Pancreas (tissue), 10 donors: ENCODE results near the gene DLGAP1. TPM values are rescaled to one million over a fixed set of nuclear protein-coding genes. Genes with fewer than 3 reads are reported as not detected.

Experiments used
- ATAC-seq, 4 donors: fragments of 200-7000 bp; cut with Tn5 transposase; one replicate each; pipeline versions ENCODE4 v1.8.0 to v1.9.1; 2020; ENCODE audit warnings: mild to moderate bottlenecking in 4 of 4, moderate library complexity in 4 of 4
- DNase-seq, 6 donors: peaks; one replicate each; pipeline ENCODE4 v3.0.0-alpha.2; 2020
- FAIRE-seq: peaks from 2 replicates; lab custom pipeline; 2012; peaks lifted over from hg19 to GRCh38; lab: Jason Lieb, UNC
- H3K27ac ChIP-seq, 4 donors: fragments of 200-600 bp; sonication (generic); 1 replicate in 3 of 4; 2 replicates in 1 of 4; pipeline versions ENCODE4 v1.5.0 to v1.8.0; 2020
- H3K27me3 ChIP-seq, 4 donors: fragments of 200-600 bp; one replicate each; pipeline ENCODE4 v1.8.0; 2021
- H3K36me3 ChIP-seq, 3 donors: fragments of 200-600 bp; sonication (generic) in 1 of 3; one replicate each; pipeline versions ENCODE4 v1.5.0 to v1.8.0; 2020 to 2021
- H3K4me1 ChIP-seq, 3 donors: fragments of 200-600 bp; one replicate each; pipeline ENCODE4 v1.8.0; 2021
- H3K4me3 ChIP-seq, 4 donors: fragments of 200-600 bp; sonication (generic) in 2 of 4; one replicate each; pipeline versions ENCODE4 v1.5.0 to v1.8.0; 2020 to 2021
- H3K9me3 ChIP-seq, 4 donors: fragments of 200-600 bp; one replicate each; pipeline ENCODE4 v1.8.0; 2021
- WGBS, 2 donors: extraction: QIAGEN DNeasy Blood & Tissue Kit; methylation state at CpG; one replicate each; pipeline ENCODE4 v1.1.7; 2013; 5-methylcytosine and 5-hydroxymethylcytosine counted together
- intact Hi-C, 3 donors: fragments of 100-400 bp; cut with DNase I; formaldehyde crosslinking; loops; one replicate each; pipeline versions ENCODE4 v1.11.1 to v1.14.2; 2022
- polyA plus RNA-seq, 2 donors: library from polyadenylated mRNA; stranded (reverse); fragments of 200-250 nt; gene quantifications; one replicate each; pipeline ENCODE4 v1.2.3, GENCODE V29; 2013
- total RNA-seq, 6 donors: library from RNA; stranded (reverse); fragmentation: NEBNext Ultra II Directional in 4 of 6; extraction: Animal tissue kit (Norgen Biotek cat#: 25700) in 4 of 6; gene quantifications; one replicate each; pipeline versions ENCODE4 v1.2.1 to v1.2.4, GENCODE V29; 2021 to 2023
- TF ChIP-seq, protein P1 (sequence below), 4 donors: fragments of 200-600 bp; sonication (generic) in 3 of 4; IDR thresholded peaks; one replicate each; pipeline versions ENCODE4 v1.5.0 to v1.8.0; 2021; ENCODE audit warnings: antibody characterized with exemption in 4 of 4
- donor health status: healthy with polysubstance abuse.
- donor health status: DM: no; HTN: no; CAD: no; lungs with moderate emphysema.
- donor health status: DM: no; HTN: no; CAD: no.
- donor health status: control.
- donor health status: control.
- donor health status: Bipolar disorder and iron deficiency.
- donor health status: DM: yes; HTN: yes; CAD: no.
- donor health status: DM: no; HTN: no; CAD: no.
- donor health status: DM: no; HTN: no; CAD: no.
- donor health status: DM: yes; HTN: yes; CAD: no.

DLGAP1 gene
- total and polyA plus RNA-seq, 8 donors, result 0.12 to 0.62 (median 0.30) TPM; not detected in 2

DNA sequence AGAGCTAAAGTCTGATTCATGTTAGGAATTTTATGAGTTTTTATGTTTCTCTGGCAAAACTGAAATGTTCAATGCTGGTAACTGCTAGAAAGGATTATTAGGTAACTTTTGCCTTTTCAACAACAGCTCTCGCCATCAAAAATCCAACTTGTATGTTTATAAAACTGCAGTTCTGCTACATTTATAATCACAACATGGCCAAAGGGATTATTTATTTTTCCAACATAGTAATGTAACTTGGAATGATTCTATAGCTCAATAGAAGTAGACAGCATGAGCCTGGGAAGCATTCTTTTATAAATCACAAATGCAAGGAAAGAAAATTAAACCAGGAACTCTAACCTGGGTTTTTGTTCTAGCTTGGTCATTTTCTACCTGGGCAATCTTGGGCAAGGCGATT is 534.3 kb downstream of the DLGAP1 start:
- H3K4me1 ChIP-seq, result no peaks in the 10 kb centered on the region
- H3K9me3 ChIP-seq, result no peaks in the 10 kb centered on the region
- 78 to 82% methylated on average over 2 of the region's 2 CpGs for WGBS, 2 donors
- TF ChIP-seq, protein P1, sequence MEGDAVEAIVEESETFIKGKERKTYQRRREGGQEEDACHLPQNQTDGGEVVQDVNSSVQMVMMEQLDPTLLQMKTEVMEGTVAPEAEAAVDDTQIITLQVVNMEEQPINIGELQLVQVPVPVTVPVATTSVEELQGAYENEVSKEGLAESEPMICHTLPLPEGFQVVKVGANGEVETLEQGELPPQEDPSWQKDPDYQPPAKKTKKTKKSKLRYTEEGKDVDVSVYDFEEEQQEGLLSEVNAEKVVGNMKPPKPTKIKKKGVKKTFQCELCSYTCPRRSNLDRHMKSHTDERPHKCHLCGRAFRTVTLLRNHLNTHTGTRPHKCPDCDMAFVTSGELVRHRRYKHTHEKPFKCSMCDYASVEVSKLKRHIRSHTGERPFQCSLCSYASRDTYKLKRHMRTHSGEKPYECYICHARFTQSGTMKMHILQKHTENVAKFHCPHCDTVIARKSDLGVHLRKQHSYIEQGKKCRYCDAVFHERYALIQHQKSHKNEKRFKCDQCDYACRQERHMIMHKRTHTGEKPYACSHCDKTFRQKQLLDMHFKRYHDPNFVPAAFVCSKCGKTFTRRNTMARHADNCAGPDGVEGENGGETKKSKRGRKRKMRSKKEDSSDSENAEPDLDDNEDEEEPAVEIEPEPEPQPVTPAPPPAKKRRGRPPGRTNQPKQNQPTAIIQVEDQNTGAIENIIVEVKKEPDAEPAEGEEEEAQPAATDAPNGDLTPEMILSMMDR (IDR thresholded peaks at IDR 0.05), result no peak
- no peak overlapping the region for H3K27ac ChIP-seq
- ATAC-seq (no peak), FAIRE-seq (no peak), DNase-seq (no peak)
- no peak overlapping the region for H3K4me3 ChIP-seq
- no peaks in the 10 kb centered on the region for H3K36me3 ChIP-seq
- peaks cover 0 to 5% (median 0%) of the 10 kb centered on the region in 4 donors for H3K27me3 ChIP-seq
- intact Hi-C loops, result no loop called here

DNA sequence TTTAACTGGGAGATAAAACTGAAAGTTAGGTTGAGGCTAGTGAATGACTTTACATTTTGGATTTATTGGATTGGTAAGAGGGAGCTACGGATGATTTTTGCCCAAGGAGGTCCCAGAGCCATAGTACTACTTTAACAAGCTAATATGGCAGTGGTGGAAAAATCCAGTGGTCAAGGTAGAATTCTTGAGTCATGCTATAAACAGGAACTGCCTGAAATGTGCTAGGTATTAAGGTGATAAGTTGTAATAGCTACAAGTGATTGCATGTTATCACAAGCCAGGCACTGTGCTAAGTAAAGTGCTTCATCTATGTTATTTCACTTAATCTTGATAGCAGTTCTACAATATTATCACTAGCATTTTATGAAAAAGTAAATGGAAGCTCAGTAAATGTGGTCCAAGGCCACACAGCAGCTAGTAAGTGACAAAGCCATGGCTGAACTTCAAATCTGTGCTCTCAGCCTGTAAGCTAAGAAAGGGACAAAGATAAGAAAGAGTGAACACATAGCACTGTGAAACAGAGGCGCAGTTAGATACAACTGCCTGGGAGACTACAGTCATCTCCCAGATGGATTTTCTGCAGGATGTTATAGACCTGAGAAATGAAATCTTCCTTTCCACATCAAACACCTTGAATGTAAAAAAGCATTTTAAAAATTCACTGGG is 535.6 kb downstream of the DLGAP1 start:
- FAIRE-seq (no peak), DNase-seq (no peak), ATAC-seq (no peak)
- no peak overlapping the region for H3K27ac ChIP-seq
- TF ChIP-seq, protein P1 (IDR thresholded peaks at IDR 0.05), result no peak
- H3K4me1 ChIP-seq, result no peaks in the 10 kb centered on the region
- H3K27me3 ChIP-seq, result peaks cover 0 to 5% (median 0%) of the 10 kb centered on the region in 4 donors
- no peak overlapping the region for H3K4me3 ChIP-seq
- H3K9me3 ChIP-seq, result no peaks in the 10 kb centered on the region
- intact Hi-C loops, result no loop called here
- 79 to 85% methylated on average over 2 of the region's 2 CpGs for WGBS, 2 donors
- H3K36me3 ChIP-seq, result no peaks in the 10 kb centered on the region

- Histone ChIP-seq H3K4me3 (no peak overlapping the region), H3K4me1 (no peaks in the 10 kb centered on the region), H3K27me3 (peaks cover 0 to 5% (median 0%) of the 10 kb centered on the region in 4 donors), H3K36me3 (no peaks in the 10 kb centered on the region), H3K27ac (no peak overlapping the region), H3K9me3 (no peaks in the 10 kb centered on the region)
- ATAC-seq (no peak), FAIRE-seq (no peak), DNase-seq (no peak)
- WGBS, 2 donors, result 47 to 58% methylated on average over 7 of the region's 7 CpGs
- intact Hi-C loops, result no loop called here
- TF ChIP-seq, protein P1 (IDR thresholded peaks at IDR 0.05), result no peak
These were observed 539.0 kb downstream of the DLGAP1 start for GRCh38 chr18:3916082-3916481.

DNA sequence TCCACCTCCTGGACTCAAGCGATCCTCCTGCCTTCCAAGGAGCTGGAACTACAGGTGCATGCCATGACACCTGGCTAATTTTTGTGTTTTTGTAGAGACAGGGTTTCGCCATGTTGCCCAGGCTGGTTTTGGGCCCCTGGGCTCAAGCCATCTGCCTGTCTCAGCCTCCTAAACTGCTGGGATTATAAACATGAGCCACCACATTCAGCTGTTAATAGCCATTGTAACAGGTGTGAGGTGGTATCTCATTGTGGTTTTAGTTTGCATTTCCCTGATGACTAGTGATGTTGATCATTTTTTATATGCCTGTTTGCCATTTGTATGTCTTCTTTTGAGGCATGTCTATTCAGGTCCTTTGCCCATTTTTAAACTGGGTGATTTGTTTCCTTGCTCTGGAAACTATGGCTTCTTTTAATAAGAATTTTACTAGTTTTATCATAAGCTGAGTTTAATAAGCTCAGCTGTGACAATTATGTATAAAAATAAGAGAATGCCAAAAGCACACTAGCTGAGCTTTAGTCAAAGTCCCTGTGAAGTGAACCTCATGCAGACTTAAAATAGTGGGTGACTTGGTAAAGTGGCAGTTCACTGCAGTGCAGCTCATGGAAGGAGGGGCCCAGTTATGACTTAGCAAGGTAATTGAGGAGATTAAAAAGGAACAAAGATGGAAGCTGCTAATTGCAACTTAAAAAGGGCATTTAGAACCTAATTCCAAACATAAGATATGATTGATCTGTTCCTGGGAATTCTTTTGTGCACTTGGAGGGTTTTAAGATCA is 540.1 kb downstream of the DLGAP1 start:
- Histone ChIP-seq H3K36me3 (no peaks in the 10 kb centered on the region), H3K27ac (no peak overlapping the region), H3K4me1 (no peaks in the 10 kb centered on the region), H3K4me3 (no peak overlapping the region), H3K9me3 (no peaks in the 10 kb centered on the region), H3K27me3 (peaks cover 0 to 5% (median 0%) of the 10 kb centered on the region in 4 donors)
- ATAC-seq (no peak), FAIRE-seq (no peak), DNase-seq (no peak)
- intact Hi-C loops, result no loop called here
- 91 to 92% methylated on average over 2 of the region's 2 CpGs for WGBS, 2 donors
- TF ChIP-seq, protein P1 (IDR thresholded peaks at IDR 0.05), result no peak
